ENCODE measurements around the gene TECPR1.

TECPR1 gene

GRCh38 chr7:98248156-98248555, 3.9 kb downstream of the TECPR1 start:
- DNase-seq = no peak

- no peak for DNase-seq
Observed at GRCh38 chr7:98244871-98245270, 7.2 kb downstream of the TECPR1 start.

GRCh38 chr7:98242934-98243333, 9.1 kb downstream of the TECPR1 start:
- no peak for DNase-seq

DNA sequence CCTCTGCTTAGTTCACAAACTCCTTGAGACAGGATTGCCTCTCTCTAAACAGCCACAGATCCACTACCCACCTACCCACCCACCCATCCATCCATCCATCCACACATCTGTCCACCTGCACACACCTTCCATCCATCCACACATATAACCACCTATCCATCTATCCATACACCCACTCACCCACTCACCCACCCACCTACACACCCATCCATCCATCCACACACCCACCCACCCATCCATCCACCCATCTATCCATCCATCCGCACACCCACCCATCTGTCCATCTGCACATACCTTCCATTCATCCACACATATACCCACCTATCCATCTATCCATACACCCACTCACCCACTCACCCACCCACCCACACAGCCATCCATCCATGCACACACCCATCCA, 9.7 kb downstream of the TECPR1 start:
- no peak for DNase-seq

DNA sequence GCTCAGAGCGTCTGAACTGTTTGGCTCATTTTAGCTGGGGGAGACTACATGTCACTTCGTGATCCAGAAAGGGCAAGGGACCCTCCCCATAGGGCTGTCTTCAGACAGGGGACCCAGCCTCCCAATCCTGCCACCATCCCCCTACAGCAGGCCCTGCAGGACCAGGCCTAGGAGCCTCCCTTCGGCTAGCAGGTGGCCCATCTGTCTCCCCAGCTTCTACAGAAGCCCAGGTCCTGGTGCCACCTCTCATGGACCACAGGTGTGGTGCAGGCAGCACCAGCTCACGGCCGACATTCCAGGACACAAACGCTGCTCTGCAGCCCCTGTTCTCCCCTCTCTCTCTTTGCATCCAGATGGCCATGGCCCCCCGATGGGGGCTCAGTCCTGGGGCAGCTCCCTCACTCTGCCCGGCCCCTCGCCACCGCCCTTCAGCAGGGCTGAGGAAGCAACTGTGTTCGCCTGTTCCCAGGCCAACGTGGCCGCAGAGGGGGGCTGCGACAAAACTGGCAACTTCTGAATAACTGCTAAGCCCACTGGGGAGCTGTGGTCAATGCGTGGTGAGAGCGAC, 10.3 kb downstream of the TECPR1 start:
- no peak for DNase-seq

DNA sequence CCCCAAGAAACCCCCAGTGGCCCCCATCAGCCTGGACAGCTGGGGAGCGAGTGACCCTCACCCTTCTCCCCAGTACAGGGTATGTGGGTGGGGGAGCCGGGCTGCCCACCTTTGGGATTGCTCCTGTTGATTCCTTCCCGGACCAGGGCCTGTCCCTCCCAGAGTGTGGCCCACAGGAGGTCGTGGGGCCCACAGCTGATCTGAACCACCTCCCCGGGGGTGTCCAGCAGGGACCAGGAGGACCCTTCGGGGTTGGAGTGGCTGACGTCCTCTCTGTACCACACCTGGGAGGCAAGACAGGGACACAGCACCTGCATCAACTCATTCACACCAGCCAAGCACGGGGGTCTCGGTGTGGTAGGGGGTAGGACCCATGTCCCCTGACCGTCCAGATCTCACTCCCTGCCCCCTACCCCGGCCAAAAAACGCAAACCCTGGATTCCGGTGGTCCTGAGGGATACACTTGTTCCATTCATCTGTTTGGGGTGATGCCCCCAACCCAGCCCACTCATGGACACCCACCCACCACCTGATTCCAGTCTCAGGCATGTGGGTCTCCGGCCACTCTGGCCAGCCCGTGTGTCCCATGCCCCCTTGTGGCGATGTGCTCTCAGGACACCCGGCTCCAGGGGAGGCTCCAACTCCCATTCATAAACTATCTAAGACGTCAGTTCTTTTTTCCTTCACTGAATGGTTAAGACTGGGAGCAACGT, 10.9 kb downstream of the TECPR1 start:
- peak in 1 of 2 experiments; percentile 8 for DNase-seq

DNA sequence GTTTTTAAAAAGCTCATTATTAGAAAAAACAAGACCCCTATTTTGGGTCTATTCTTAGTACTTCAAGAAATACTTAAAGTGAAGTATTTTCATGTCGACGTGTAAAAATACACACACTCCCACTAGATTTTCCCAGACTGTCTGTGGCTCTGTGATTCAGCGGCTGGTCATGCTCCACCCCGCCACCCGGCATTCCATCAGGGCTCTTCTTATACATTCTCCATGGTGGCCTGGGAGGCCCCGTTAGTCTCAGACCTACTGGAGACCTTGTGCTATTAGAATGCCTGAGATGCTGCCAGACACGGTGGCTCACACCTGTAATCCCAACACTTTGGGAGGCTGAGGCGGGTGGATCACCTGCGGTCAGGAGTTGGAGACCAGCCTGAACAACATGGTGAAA, 13.1 kb downstream of the TECPR1 start:
- no peak for DNase-seq

- DNase-seq = no peak
Observed at GRCh38 chr7:98238076-98238475, 14.0 kb downstream of the TECPR1 start.

DNA sequence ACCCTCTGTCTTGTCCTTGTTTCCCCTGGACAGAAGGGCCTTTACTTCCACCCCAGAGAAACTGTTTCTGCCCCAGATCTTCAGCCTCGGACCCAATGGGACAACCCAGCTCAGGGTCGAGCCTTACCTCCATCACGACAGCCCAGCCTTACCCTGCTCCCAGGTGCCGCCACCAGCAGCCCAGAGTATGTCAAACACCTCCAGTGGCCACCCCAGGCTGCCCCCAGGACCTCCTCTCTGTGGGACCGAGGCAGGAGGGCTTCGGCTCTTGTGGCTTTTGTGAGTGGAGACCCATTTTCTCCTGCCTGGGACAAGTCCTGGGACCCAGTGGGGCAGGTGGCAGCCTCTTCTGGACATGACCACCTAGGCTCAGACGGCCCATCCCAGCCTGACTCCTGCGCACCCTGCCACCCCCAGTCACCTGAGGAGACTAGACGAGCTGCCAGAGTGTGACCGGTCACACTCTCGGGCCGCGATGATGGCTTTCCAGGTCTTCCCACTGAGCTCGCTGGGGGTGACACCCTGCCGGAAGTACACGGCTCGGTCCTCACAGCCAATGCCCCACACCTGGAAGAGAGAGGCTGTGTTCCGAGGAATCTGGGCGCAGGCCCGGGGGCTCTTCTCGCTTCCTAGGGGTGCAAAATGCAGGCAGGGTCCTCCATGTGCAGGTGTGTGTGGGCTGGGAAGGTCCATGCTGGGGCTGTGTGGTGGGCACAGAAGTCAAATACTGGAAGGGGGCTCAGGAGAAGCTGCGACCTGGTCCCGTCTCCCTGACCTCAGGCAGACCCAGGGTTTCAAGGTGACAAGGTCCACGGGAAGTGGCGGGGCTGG, 15.5 kb downstream of the TECPR1 start:
- no peak for DNase-seq

DNA sequence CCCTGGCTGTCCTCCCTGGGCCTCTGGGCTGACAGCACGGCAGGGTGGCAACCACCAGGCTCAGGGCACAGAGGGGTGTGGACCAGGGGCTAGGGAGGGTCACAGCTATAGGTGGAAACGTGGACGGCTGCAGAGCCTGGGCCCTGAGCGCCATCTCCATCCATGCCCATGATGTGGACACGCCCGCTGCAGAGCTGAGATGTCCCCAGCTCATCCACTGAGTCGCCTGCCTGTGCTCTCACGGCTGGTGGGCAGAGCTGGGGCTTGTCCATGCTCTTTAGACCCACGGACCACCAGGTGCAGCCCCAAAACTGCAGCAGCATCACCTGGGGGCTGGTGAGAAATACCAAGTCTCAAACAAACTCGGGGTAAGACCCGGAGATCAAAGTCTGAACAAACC, 16.1 kb downstream of the TECPR1 start:
- DNase-seq = no peak

GRCh38 chr7:98234429-98235147, 17.4 kb downstream of the TECPR1 start:
- no peak for DNase-seq

DNA sequence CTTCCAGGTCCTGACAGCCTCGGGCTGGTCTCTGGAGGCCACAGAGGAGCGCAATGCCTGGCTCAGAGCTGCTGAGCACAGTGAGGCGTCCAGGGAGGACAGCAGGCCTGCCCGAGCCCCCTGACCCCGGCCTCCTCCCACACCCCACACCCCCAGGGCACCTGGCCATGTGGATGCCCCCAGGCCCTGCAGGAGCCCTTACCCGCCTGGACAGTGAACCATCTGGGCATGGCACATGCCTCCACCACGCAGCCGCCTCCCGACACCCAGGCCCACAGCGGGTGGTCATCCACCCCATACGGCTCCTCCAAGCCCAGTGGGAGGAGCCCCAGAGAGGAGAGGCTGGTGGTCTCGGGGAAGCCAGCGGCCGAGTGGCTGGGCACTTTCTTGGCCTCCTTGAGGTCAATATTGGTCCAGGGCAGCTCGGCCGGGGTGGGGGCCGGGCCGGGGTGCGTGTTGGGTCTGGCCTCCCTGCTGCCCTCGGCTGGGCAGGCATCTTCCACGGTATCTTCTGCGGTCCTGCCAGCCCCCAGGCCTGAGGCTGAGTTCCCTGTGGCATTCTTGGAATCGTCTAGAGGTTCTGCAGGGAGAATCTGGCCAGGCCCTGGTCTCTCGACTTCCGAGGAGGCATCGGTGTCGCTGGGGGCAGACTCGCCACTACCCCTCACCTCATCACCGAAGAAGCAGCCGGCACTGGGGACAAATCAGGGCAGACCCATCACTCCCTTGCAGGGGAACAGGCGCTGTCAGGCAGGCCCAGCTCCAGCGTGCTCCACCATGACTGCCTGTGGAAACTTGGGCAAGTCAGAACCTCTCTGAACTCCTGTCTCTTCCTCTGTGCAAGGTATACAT, 18.6 kb downstream of the TECPR1 start:
- DNase-seq = no peak

GRCh38 chr7:98232799-98233198, 19.2 kb downstream of the TECPR1 start:
- no peak for DNase-seq

DNA sequence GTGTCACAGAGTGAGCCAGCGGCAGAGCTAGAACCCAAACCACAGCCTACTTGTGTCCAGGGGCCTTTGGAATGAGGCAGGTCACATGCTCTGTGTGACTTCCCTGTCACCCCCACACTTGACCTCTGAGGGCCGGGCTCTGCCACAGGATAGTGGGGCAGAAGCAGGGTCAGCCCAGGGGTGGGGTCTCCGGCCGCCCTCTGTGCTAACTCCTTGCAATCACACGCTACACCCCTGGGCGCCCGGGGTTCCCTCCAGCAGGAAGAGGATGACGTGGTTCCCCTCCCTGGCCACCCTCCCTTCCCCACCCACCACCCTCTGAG, 19.8 kb downstream of the TECPR1 start:
- DNase-seq = no peak

DNA sequence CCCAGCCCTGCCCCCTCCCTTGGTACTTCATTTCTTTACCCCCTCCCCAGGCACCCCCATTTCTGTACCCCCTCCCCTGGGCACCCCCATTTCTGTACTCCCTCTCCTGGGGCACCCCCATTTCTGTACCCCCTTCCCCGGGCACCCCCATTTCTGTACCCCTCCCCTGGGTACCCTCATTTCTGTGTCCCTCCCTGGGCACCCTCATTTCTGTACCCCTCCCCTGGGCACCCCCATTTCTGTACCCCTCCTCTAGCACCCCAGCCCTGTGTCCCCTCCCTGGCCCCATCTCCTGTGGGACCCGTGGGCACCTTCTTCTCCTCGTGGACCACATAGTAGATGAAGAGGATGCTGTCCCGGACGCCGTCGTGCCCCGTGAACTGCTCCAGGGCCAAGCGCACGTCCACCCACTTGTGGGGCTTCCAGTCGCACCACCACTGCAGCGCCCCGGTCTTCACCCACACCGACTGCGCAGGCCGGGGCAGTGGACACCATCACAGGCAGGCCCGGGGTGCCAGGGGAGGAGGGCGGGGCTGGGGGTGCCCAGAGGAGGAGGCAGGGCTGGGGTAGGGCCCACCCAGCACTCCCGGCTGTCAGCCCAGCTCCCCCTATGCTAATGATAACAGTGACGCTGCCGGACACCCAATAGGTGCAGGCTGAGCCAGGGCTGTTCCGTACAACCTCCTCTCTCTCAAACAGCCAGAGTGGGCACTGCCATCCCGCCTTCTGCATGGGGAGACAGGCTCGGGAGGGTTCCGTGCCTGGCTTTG, 20.4 kb downstream of the TECPR1 start:
- no peak for DNase-seq

GRCh38 chr7:98230746-98231471, 21.1 kb downstream of the TECPR1 start:
- DNase-seq = no peak

DNA sequence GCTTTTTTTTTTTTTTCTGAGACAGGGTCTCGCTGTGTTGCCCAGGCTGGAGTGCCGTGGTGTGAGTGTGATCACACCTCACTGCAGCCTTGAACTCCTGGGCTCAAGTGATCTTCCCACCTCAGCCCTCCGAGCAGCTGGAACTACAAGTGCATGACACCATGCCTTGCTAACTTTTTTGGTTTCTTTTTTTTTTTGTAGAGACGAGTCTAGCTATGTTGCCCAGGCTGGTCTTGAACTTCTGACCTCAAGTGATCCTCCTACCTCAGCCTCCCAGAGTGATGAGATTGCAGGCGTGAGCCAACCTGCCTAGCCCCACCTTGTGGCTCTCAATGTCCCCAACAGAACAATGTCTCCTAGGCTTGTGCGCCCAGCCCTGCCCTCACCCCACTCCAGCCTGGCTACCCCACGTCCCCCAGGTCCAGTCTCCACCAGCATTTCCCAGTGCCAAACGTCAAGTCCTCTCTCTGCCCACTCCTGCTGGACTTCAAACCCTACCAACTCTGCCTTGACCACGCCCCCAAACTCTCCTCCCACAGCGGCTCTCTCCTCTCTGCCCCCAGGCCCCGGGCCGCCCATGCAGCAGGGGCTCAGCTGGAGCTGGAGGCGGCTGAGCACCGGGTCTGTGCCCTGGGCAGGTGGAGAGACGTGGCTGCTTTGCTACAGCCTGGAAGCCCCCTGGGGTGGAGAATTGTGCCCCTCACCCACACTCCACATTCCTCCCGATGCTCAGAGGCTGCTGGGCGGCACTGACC, 21.9 kb downstream of the TECPR1 start:
- DNase-seq = no peak

DNA sequence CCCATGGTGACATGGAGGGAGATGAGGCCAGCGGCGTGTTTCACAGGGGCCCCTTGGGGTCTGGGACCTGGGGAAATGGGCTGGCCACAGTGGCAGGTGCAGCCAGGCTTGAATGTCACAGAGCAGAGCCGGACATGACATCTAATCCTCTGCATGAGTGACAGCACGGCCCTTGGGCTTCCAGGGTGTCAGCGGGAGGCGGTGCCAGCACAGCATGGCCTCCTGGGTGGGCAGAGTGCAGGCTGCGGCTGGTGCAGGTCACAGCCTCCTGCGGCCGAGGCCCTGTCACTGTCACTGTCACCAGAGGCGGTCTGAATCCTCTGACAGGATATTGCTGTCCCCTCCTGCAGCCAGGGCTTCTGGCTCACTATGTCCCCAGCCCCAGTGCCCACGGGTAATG, 22.6 kb downstream of the TECPR1 start:
- no peak for DNase-seq

DNA sequence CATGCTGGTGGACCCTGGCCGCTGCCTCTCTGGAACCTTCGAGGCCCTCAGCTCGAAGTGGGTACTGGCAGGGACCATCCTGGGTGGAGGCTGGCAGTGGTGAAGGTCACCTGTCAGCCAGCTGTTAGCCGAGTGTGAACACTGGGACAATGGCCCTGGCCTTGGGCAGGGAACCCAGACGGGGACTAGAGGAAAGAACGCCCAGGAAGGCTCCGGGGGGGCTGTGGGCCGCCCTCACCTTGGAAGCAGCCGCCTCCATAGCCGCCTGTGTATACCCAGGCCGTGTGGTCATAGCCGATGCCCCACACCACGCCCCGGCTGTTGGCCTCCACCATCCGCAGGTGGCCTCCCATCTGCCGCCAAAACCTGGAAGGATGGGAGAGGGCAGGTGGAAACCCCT, 23.2 kb downstream of the TECPR1 start:
- no peak for DNase-seq

- DNase-seq = no peak
Observed at GRCh38 chr7:98227939-98228338, 24.1 kb downstream of the TECPR1 start.
